Bone marrow (tissue), 2 donors: ENCODE measurements around the gene RPS6KB2.
"Not testable (repeated sequence)": the region's sequence is repeated elsewhere in the genome, so short reads cannot be mapped to it uniquely, and the experiment has no call there.

Source experiments
- DNase-seq, 2 donors: peaks; one replicate each; lab custom pipeline; 2025; lab: John Stamatoyannopoulos, UW

Gene RPS6KB2

GRCh38 chr11:67410984-67411784, 17.1 kb upstream of the RPS6KB2 start:
- DNase-seq: no peak

- no peak for DNase-seq
Observed at GRCh38 chr11:67411785-67412152, 16.5 kb upstream of the RPS6KB2 start.

GRCh38 chr11:67412495-67413179, 15.7 kb upstream of the RPS6KB2 start:
- DNase-seq: no peak

- DNase-seq: no peak
Observed at GRCh38 chr11:67413266-67413849, 14.9 kb upstream of the RPS6KB2 start.

GRCh38 chr11:67415501-67416304, 12.6 kb upstream of the RPS6KB2 start, which contains the start of gene CARNS1:
TSS of gene CARNS1 (plus strand) at chr11:67415678. CDS start at chr11:67416200, 522 bp downstream.
- DNase-seq: no peak

- peak in 1 of 2 donors; percentile 50 for DNase-seq
Observed at GRCh38 chr11:67416416-67417335, 11.6 kb upstream of the RPS6KB2 start.

GRCh38 chr11:67417425-67417824, 10.9 kb upstream of the RPS6KB2 start:
- no peak for DNase-seq

- DNase-seq: peak in 1 of 2 donors; percentile 32
Observed at GRCh38 chr11:67418476-67419281, 9.6 kb upstream of the RPS6KB2 start.

GRCh38 chr11:67419325-67420049, 8.8 kb upstream of the RPS6KB2 start:
- no peak for DNase-seq

GRCh38 chr11:67420147-67420645, 8.1 kb upstream of the RPS6KB2 start:
- no peak for DNase-seq

GRCh38 chr11:67420646-67421429, 7.5 kb upstream of the RPS6KB2 start:
- DNase-seq: peak; percentile 85 to 91

GRCh38 chr11:67421430-67422031, 6.8 kb upstream of the RPS6KB2 start:
- DNase-seq: no peak

GRCh38 chr11:67422891-67423290, 5.4 kb upstream of the RPS6KB2 start:
- DNase-seq: no peak

- no peak for DNase-seq
Observed at GRCh38 chr11:67423466-67423865, 4.8 kb upstream of the RPS6KB2 start.

GRCh38 chr11:67423891-67424613, 4.2 kb upstream of the RPS6KB2 start:
- no peak for DNase-seq

- not testable (repeated sequence) for DNase-seq
Observed at GRCh38 chr11:67427364-67427859, 882 bp upstream of the RPS6KB2 start.

- DNase-seq: no peak
Observed at GRCh38 chr11:67429038-67429668, 859 bp downstream of the RPS6KB2 start.
